ENCODE data around the gene NCBP2L.

NCBP2L gene

DNA sequence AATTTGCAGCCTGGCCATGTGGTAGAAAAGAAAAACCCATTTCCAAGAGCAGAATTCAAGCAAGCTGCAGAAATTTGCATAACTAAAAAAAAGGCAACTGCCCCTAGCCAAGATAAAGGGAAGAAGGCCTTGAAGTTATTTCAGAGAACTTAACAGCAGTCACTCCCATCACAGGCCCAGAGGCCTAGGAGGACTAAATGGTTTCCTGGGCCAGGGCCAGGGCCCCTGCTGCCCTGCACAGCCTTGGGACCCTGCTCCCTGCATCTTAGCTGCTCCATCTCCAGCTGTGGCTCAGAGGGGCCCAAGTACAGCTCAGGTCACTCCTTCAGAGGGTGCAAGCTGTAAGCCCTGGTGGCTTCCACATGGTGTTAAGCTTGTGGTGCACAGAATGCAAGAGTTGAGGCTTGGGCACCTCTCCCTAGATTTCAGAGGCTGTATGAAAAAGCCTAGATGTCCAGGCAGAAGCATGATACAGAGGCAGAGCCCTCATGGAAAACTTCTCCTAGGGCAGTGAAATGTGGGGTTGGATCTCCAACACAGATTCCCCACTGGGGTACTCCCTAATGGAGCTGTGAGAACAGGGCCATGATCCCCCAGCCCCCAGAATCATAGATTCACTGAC, 41.5 kb downstream of the NCBP2L start:
- Histone ChIP-seq H3K27ac (ENCODE audit: low read depth, low read length) (no peak overlapping the region), H3K4me3 (ENCODE audit: low read length) (no peak overlapping the region), H3K36me3 (ENCODE audit: control insufficient read depth, low read length) (no peaks in the 10 kb centered on the region), H3K9me3 (ENCODE audit: control insufficient read depth, insufficient read depth, low read length) (no peaks in the 10 kb centered on the region), H3K9me2 (replicated peaks; ENCODE audit: control insufficient read depth, low read length) (no peaks in the 10 kb centered on the region), H3K27me3 (ENCODE audit: control insufficient read depth, low read length) (no peaks in the 10 kb centered on the region), H4K20me1 (ENCODE audit: control insufficient read depth, insufficient read depth, low read depth, low read length) (no peaks in the 10 kb centered on the region), H3K4me1 (ENCODE audit: control insufficient read depth, low read length) (no peaks in the 10 kb centered on the region), H3K4me2 (ENCODE audit: low read length) (no peak overlapping the region), H3F3A (ENCODE audit: control insufficient read depth, insufficient read depth) (no peaks in the 10 kb centered on the region), H3K79me2 (ENCODE audit: control insufficient read depth, low read length) (no peaks in the 10 kb centered on the region)
- TF ChIP-seq EZH2phosphoT487 (IDR thresholded peaks at IDR 0.05; ENCODE audit: borderline replicate concordance, low read length) = no peak
- TF ChIP-seq, protein P1, sequence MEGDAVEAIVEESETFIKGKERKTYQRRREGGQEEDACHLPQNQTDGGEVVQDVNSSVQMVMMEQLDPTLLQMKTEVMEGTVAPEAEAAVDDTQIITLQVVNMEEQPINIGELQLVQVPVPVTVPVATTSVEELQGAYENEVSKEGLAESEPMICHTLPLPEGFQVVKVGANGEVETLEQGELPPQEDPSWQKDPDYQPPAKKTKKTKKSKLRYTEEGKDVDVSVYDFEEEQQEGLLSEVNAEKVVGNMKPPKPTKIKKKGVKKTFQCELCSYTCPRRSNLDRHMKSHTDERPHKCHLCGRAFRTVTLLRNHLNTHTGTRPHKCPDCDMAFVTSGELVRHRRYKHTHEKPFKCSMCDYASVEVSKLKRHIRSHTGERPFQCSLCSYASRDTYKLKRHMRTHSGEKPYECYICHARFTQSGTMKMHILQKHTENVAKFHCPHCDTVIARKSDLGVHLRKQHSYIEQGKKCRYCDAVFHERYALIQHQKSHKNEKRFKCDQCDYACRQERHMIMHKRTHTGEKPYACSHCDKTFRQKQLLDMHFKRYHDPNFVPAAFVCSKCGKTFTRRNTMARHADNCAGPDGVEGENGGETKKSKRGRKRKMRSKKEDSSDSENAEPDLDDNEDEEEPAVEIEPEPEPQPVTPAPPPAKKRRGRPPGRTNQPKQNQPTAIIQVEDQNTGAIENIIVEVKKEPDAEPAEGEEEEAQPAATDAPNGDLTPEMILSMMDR (IDR thresholded peaks at IDR 0.05; ENCODE audit: low read depth, low read length, poor library complexity, severe bottlenecking) = no peak

DNA sequence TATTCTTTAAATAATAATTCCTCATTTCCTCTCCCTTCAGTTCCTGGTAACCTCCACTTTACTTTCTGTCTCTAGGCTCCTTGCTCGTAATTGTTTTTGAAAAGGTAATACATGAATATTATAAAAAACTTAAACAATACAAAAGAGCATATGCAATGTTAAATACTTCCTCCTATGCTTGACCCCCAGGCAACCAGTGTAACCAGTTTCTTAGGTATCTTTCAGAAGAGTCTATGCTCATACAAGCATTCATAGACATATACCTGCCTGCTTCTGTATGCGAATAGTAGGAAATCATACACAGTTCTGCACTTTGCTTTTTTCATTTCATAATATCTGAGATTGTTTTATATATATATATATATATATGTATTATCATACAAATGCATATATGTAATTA, 45.5 kb downstream of the NCBP2L start:
- Histone ChIP-seq H3K79me2 (ENCODE audit: control insufficient read depth, low read length) (no peaks in the 10 kb centered on the region), H3K9me2 (replicated peaks; ENCODE audit: control insufficient read depth, low read length) (no peaks in the 10 kb centered on the region), H3K9me3 (ENCODE audit: control insufficient read depth, insufficient read depth, low read length) (no peaks in the 10 kb centered on the region), H4K20me1 (ENCODE audit: control insufficient read depth, insufficient read depth, low read depth, low read length) (no peaks in the 10 kb centered on the region), H3K27ac (ENCODE audit: low read depth, low read length) (no peak overlapping the region), H3K27me3 (ENCODE audit: control insufficient read depth, low read length) (peaks cover 22% of the 10 kb centered on the region), H3F3A (ENCODE audit: control insufficient read depth, insufficient read depth) (no peaks in the 10 kb centered on the region), H3K4me1 (ENCODE audit: control insufficient read depth, low read length) (no peaks in the 10 kb centered on the region), H3K36me3 (ENCODE audit: control insufficient read depth, low read length) (no peaks in the 10 kb centered on the region), H3K4me3 (ENCODE audit: low read length) (no peak overlapping the region), H3K4me2 (ENCODE audit: low read length) (no peak overlapping the region)
- TF ChIP-seq, protein P1 (IDR thresholded peaks at IDR 0.05; ENCODE audit: low read depth, low read length, poor library complexity, severe bottlenecking) = no peak
- TF ChIP-seq EZH2phosphoT487 (IDR thresholded peaks at IDR 0.05; ENCODE audit: borderline replicate concordance, low read length) = no peak

DNA sequence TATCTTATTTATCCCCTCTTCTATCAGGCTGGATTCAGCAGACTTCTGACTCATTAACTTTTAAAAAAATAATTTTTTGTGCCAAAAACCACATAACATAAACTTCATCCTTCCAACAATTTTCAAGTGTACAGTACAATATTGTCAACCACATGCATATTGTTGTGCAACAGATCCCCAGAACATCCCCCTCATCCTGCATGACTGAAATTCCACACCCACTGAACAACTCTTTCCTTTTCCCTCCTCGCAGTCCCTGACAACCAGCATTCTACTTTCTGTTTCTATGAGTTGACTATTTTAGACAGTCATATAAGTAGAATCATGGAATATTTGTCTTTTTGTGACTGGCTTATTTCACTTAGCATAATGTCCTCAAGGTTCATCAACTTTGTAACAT, 45.9 kb downstream of the NCBP2L start:
- peaks cover 22% of the 10 kb centered on the region for H3K27me3 ChIP-seq (ENCODE audit: control insufficient read depth, low read length)
- TF ChIP-seq, protein P1 (IDR thresholded peaks at IDR 0.05; ENCODE audit: low read depth, low read length, poor library complexity, severe bottlenecking) = no peak
- TF ChIP-seq EZH2phosphoT487 (IDR thresholded peaks at IDR 0.05; ENCODE audit: borderline replicate concordance, low read length) = no peak
- H3K9me3 ChIP-seq (ENCODE audit: control insufficient read depth, insufficient read depth, low read length) = no peaks in the 10 kb centered on the region
- no peaks in the 10 kb centered on the region for H3F3A ChIP-seq (ENCODE audit: control insufficient read depth, insufficient read depth)
- H3K79me2 ChIP-seq (ENCODE audit: control insufficient read depth, low read length) = no peaks in the 10 kb centered on the region
- no peak overlapping the region for H3K27ac ChIP-seq (ENCODE audit: low read depth, low read length)
- H3K36me3 ChIP-seq (ENCODE audit: control insufficient read depth, low read length) = no peaks in the 10 kb centered on the region
- H3K9me2 ChIP-seq (replicated peaks; ENCODE audit: control insufficient read depth, low read length) = no peaks in the 10 kb centered on the region
- H3K4me1 ChIP-seq (ENCODE audit: control insufficient read depth, low read length) = no peaks in the 10 kb centered on the region
- no peak overlapping the region for H3K4me2 ChIP-seq (ENCODE audit: low read length)
- no peaks in the 10 kb centered on the region for H4K20me1 ChIP-seq (ENCODE audit: control insufficient read depth, insufficient read depth, low read depth, low read length)
- H3K4me3 ChIP-seq (ENCODE audit: low read length) = no peak overlapping the region
